NOMO-1 (cell line): ENCODE results near the gene S100Z.
"Not testable (repeated sequence)": the region's sequence is repeated elsewhere in the genome, so short reads cannot be mapped to it uniquely, and the experiment has no call there.

Experiments
- DNase-seq, 2 experiments: peaks; one replicate each; lab custom pipeline; 2025; ENCODE audit not compliant: unreplicated experiment in 2 of 2; lab: John Stamatoyannopoulos, UW

The S100Z gene

GRCh38 chr5:76945238-76945637 is 95.4 kb downstream of the S100Z start:
- not testable (repeated sequence) for DNase-seq

GRCh38 chr5:76946090-76946489 is 96.3 kb downstream of the S100Z start:
- DNase-seq, result no peak

- DNase-seq, result no peak
Measured at GRCh38 chr5:76947082-76947503, 97.3 kb downstream of the S100Z start.

- DNase-seq, result no peak
Measured at GRCh38 chr5:76952795-76953536, 103.2 kb downstream of the S100Z start, which contains the start of gene CRHBP. CRHBP (plus strand) TSS chr5:76953045; CDS start chr5:76953135, 90 bp downstream.

- DNase-seq, result no peak
Measured at GRCh38 chr5:76953551-76954382, 104.0 kb downstream of the S100Z start.

- DNase-seq, result no peak
Measured at GRCh38 chr5:76954383-76954763, 104.6 kb downstream of the S100Z start.

- DNase-seq, result no peak
Measured at GRCh38 chr5:76956033-76956432, 106.2 kb downstream of the S100Z start.

GRCh38 chr5:76958991-76959767 is 109.4 kb downstream of the S100Z start:
- peak in 1 of 2 experiments; percentile 64 for DNase-seq

- no peak for DNase-seq
Measured at GRCh38 chr5:76960004-76960625, 110.3 kb downstream of the S100Z start.

- no peak for DNase-seq
Measured at GRCh38 chr5:76964060-76964459, 114.2 kb downstream of the S100Z start.
